Duodenal mucosa (tissue), 2 donors: Measurements from ENCODE around the gene BAG1.

Source experiments
- H3K27ac ChIP-seq: one replicate; pipeline ENCODE4 v1.7.0; 2013; ENCODE audit warnings: low read depth, low read length
- H3K27me3 ChIP-seq, 2 donors: one replicate each; pipeline ENCODE4 v1.7.0; 2013; ENCODE audit warnings: low read length in 2 of 2, control low read depth in 1 of 2; ENCODE audit not compliant: insufficient read depth in 2 of 2, control insufficient read depth in 1 of 2
- H3K36me3 ChIP-seq, 2 donors: one replicate each; pipeline ENCODE4 v1.7.0; 2013; ENCODE audit warnings: low read length in 2 of 2, control low read depth in 1 of 2; ENCODE audit not compliant: insufficient read depth in 2 of 2, control insufficient read depth in 1 of 2
- H3K4me1 ChIP-seq, 2 donors: one replicate each; pipeline ENCODE4 v1.7.0; 2013; ENCODE audit warnings: low read length in 2 of 2, control low read depth in 1 of 2; ENCODE audit not compliant: insufficient read depth in 2 of 2, control insufficient read depth in 1 of 2
- H3K4me3 ChIP-seq, 2 donors: one replicate each; pipeline ENCODE4 v1.7.0; 2013; ENCODE audit warnings: low read length in 2 of 2, low read depth in 1 of 2
- H3K9ac ChIP-seq, 2 donors: one replicate each; pipeline ENCODE4 v1.7.0; 2013; ENCODE audit warnings: low read length in 2 of 2, low read depth in 1 of 2
- H3K9me3 ChIP-seq, 2 donors: one replicate each; pipeline ENCODE4 v1.7.0; 2013; ENCODE audit warnings: low read length in 2 of 2, control low read depth in 1 of 2; ENCODE audit not compliant: control insufficient read depth in 1 of 2

BAG1 gene

DNA sequence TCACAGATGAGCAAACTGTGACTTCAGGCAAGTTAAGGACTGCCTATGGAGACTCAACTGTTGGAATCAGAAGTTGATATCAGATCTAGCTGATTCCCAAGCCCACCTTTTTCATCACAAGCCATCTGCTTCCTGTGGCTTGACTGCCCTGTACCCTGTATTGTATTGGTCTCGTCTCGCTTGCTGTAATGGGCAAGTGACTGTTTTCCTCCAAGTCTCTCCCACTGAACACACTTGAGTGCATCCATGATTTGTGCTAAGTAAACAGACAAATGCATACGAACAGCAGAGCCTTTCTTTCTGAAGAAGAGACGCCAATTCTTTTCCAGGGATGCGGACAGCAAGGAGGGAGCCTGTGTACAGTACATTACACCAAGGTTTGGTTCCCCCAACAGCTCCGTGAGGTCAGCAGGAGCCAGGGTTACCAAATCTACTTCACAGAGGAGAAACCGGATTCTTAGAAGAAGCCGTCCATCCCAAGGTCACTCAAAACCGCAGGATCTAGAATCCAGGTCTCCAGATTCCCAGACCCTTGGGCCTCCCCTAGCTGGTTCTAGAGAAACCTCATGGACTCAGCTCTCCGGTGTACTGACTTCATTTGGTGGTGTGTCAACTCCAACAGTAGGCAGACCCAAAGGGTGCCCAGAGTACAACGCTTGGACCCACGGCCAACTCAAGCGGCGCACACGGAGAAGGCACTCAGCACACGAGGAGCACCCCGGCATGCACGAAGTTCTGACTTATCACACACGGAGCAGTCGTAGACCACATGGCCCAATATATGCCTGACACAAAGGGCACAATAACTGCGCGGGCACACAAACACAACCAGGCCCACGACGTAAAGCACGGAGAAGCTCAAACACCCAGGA, 1.1 kb downstream of the BAG1 start:
- H3K9me3 ChIP-seq: no peaks in the 10 kb centered on the region
- H3K36me3 ChIP-seq: peaks cover 43 to 52% of the 10 kb centered on the region in 2 donors
- H3K27me3 ChIP-seq: no peaks in the 10 kb centered on the region
- peak overlapping the region; percentile 84 for H3K27ac ChIP-seq
- H3K4me1 ChIP-seq: peaks cover 24 to 33% of the 10 kb centered on the region in 2 donors
- H3K9ac ChIP-seq: peak overlapping the region; percentile 96 to 98
- H3K4me3 ChIP-seq: peak overlapping the region; percentile 98 to 99

DNA sequence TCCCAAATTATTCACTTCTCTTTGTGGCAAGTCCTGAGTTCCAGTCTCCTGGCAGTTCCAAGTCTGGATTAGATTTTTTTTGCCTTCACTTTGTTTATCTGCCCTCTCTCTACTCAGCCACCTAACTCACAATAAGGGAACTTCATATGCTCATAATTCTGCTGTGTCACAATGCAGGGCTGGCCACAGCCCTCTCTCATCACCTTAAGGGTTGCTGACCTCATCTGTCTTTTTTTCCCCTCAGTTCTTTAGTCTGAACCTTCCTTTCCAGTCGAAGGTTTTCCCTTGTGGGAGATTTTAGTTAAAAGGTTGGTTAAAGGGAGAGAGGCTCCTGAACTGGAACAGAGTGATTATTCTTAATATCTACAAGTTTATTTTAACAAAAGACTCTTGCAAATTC, 4.1 kb downstream of the BAG1 start:
- Histone ChIP-seq H3K9ac (no peak overlapping the region), H3K9me3 (no peaks in the 10 kb centered on the region), H3K4me3 (no peak overlapping the region), H3K36me3 (peaks cover 46 to 61% of the 10 kb centered on the region in 2 donors), H3K4me1 (peaks cover 12 to 19% of the 10 kb centered on the region in 2 donors), H3K27me3 (no peaks in the 10 kb centered on the region), H3K27ac (no peak overlapping the region)

DNA sequence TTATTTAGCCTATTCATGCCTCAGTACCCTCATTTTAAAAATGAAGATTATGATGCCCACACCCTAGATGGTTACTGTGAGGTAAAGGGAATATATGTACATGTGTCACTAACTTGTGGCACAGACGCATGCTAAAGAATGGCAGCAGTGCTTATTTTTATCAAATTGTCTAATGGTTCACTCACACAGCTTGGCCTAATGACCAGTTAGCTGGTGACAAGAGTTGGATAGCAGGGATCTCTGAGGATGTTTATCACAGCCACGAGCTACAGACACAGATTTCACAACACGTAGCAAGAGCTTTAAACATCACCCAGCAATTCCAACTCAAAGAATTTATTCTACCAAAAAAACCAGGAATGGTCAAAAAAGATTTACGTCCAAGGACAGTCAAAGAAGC, 7.2 kb downstream of the BAG1 start:
- Histone ChIP-seq H3K4me3 (no peak overlapping the region), H3K27me3 (no peaks in the 10 kb centered on the region), H3K9ac (no peak overlapping the region), H3K27ac (no peak overlapping the region), H3K9me3 (no peaks in the 10 kb centered on the region), H3K4me1 (no peaks in the 10 kb centered on the region), H3K36me3 (peaks cover 65 to 90% of the 10 kb centered on the region in 2 donors)

DNA sequence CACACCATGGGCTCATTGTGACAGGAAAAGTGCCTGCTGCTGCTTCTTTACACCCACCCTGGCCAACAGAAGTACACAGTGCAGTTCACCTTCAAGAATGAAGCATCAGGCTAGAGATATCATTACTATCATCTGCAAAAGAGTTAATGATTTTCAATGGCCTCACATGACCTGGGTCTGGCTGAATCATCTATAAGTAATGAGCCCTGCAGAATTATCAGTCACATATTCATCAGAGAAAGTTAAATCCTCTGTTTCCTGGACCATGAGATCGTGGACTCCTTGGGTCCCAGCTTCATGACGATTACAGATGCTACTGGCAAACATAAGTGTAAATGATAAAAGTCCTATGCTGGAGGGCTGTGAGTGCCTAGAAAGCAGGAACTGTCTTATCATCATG, 8.3 kb downstream of the BAG1 start:
- H3K9me3 ChIP-seq: no peaks in the 10 kb centered on the region
- H3K36me3 ChIP-seq: peaks cover 59 to 85% of the 10 kb centered on the region in 2 donors
- H3K27ac ChIP-seq: no peak overlapping the region
- H3K4me1 ChIP-seq: no peaks in the 10 kb centered on the region
- H3K27me3 ChIP-seq: no peaks in the 10 kb centered on the region
- H3K4me3 ChIP-seq: no peak overlapping the region
- H3K9ac ChIP-seq: no peak overlapping the region

DNA sequence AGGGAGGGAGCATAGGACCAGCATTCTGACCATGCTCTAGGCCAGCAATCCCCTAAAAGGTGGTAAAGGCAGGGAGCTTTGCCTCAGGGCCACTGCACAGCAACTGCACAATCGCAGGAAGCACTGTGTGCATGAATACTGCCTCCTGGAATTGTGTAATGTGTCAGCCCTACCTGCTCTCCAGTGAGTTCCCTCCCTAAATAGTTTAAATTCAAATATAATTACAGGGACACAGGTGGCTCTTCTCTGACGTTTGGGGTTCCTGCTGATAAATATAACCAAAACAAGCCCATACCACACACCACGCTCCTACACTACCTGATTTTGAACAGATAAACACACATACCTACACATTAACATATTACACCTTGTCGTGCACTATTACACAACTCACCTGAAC, 9.0 kb downstream of the BAG1 start:
- peaks cover 53 to 79% of the 10 kb centered on the region in 2 donors for H3K36me3 ChIP-seq
- no peak overlapping the region for H3K9ac ChIP-seq
- no peaks in the 10 kb centered on the region for H3K9me3 ChIP-seq
- H3K27ac ChIP-seq: no peak overlapping the region
- H3K27me3 ChIP-seq: no peaks in the 10 kb centered on the region
- H3K4me3 ChIP-seq: no peak overlapping the region
- H3K4me1 ChIP-seq: no peaks in the 10 kb centered on the region

DNA sequence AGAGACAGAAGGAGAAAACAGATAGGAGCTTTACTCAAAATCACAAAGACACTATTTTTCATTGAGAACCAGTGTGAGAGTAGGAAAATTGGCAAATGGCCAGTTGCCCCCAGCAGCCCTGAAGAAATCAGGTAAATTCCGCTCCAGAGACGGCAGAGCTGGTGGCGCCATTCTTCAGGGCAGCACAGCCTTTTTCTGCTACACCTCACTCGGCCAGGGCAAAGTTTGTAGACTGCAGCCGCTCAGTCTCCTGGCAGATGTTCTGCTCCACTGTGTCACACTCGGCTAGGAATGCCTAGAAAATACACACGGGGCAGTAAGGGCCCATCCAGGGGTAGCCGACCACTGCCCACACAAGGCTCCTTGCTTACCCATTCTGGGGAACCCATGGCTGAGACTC, 9.5 kb downstream of the BAG1 start:
- no peaks in the 10 kb centered on the region for H3K4me1 ChIP-seq
- peaks cover 48 to 77% of the 10 kb centered on the region in 2 donors for H3K36me3 ChIP-seq
- no peak overlapping the region for H3K9ac ChIP-seq
- H3K27ac ChIP-seq: no peak overlapping the region
- H3K4me3 ChIP-seq: no peak overlapping the region
- no peaks in the 10 kb centered on the region for H3K27me3 ChIP-seq
- H3K9me3 ChIP-seq: no peaks in the 10 kb centered on the region

DNA sequence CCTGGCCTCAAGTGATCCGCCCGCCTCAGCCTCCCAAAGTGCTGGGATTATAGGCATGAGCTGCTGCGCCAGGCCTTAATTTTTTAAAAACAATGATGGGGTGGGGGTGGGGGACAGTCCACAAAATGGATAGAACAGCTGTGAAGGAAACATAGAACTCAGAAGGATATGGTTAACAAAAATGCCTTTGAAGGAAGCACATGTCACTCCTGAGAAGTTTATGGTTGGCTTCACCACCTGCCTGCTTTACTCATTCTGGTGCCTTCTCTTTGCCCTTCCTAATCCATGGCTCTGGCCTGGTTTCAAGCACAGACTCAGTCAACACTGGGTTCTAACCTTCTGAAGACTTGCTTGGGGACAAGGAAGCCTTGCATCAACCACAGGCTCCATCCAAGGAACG, 10.3 kb downstream of the BAG1 start:
- H3K4me3 ChIP-seq: no peak overlapping the region
- H3K27ac ChIP-seq: no peak overlapping the region
- H3K36me3 ChIP-seq: peaks cover 41 to 75% of the 10 kb centered on the region in 2 donors
- H3K27me3 ChIP-seq: no peaks in the 10 kb centered on the region
- H3K4me1 ChIP-seq: peaks cover 0 to 5% of the 10 kb centered on the region in 2 donors
- no peak overlapping the region for H3K9ac ChIP-seq
- H3K9me3 ChIP-seq: no peaks in the 10 kb centered on the region

DNA sequence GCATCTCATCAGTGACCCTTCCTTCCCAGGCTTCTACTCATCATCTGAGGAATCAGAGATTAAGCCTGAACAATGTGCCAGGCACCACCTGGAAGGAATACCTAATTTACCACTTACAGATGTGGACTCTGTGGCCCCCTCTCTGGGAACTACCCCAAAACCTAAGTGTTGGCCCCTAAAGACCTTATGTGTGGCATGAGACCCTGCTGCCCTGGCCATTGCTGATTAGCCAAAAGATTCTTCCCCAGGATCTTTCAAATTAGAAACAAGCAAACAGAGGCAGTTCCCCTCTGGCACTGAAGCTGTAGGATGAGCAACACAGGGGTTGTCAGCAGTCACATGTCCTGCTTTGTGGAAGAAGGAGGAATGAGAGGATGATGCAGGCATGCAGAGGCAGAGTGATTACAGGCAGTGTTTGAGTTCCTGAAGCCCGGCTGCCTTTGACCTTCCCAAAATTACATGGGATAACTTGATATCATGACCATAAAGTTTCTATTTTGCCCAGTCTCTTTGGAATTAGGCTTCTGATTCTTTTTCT, 14.0 kb downstream of the BAG1 start:
- Histone ChIP-seq H3K27ac (no peak overlapping the region), H3K4me3 (no peak overlapping the region), H3K9ac (no peak overlapping the region), H3K4me1 (peaks cover 0 to 5% of the 10 kb centered on the region in 2 donors), H3K9me3 (no peaks in the 10 kb centered on the region), H3K27me3 (no peaks in the 10 kb centered on the region), H3K36me3 (peaks cover 20 to 56% of the 10 kb centered on the region in 2 donors)

DNA sequence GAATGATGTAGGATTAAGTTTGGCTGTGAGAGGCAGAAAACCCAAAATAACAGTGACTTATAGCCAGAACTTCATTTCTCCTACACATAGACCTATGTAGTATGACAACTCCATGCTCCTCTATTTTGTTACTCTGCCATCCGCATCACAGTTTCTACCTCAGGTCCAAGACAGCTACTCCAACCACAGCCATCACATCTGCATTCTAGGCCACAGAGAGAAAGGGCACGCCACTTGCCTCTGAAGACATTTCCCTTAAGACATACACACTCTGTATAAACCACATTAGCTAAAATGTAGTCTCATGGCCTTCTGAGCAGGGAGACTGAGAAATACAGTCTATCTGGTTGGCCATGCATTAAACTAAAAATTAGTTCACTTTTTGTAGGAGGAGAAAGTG, 14.5 kb downstream of the BAG1 start:
- no peak overlapping the region for H3K4me3 ChIP-seq
- H3K4me1 ChIP-seq: peaks cover 0 to 5% of the 10 kb centered on the region in 2 donors
- H3K27me3 ChIP-seq: no peaks in the 10 kb centered on the region
- H3K9ac ChIP-seq: no peak overlapping the region
- H3K27ac ChIP-seq: no peak overlapping the region
- H3K9me3 ChIP-seq: no peaks in the 10 kb centered on the region
- H3K36me3 ChIP-seq: peaks cover 15 to 51% of the 10 kb centered on the region in 2 donors

DNA sequence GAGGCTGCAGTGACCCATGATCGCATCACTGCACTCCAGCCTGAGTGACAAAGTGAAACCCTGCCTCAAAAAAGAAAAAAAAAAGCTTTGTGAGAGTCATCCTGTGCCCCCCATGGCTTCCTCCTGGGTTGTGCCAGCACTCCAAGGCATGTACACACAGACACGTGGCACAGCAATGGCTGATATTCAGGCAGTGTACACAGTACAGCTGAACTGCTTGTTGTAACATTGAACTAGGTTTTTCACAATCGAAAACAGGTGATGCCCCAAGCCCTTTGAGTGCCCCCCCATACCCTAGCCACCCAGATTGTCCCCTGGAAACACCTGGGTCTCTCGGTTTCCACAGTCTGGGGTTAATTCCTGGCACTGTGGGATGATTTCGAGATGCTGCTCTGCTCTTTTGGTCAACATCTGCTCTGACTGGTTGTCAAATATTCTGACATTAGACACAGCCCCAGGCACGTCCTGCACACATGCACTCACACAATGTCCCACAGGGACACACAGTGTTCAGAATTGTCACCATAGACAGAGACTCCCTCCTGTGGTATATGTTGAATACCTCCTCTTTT, 15.3 kb downstream of the BAG1 start:
- H3K9ac ChIP-seq: no peak overlapping the region
- no peak overlapping the region for H3K4me3 ChIP-seq
- no peak overlapping the region for H3K27ac ChIP-seq
- peaks cover 4 to 5% of the 10 kb centered on the region in 2 donors for H3K4me1 ChIP-seq
- peaks cover 7 to 43% of the 10 kb centered on the region in 2 donors for H3K36me3 ChIP-seq
- no peaks in the 10 kb centered on the region for H3K9me3 ChIP-seq
- no peaks in the 10 kb centered on the region for H3K27me3 ChIP-seq
